RWPE2 (cell line): ENCODE measurements around the gene TMEM150B.

ENCODE experiments used
- ATAC-seq: fragments of 200-7000 bp; cut with Tn5 transposase; 3 replicates; pipeline ENCODE4 v1.9.1; 2021; ENCODE audit warnings: low read depth
- DNase-seq: peaks from one replicate; pipeline ENCODE4 v3.0.0-alpha.2; 2020; ENCODE audit warnings: low spot score
- H3K27ac ChIP-seq: fragments of 450-650 bp; 2 replicates; pipeline ENCODE4 v1.5.1; 2017; ENCODE audit warnings: mild to moderate bottlenecking; ENCODE audit not compliant: poor library complexity, severe bottlenecking
- H3K27me3 ChIP-seq: fragments of 250-450 bp; sonication (Bioruptor Pico); 2 replicates; pipeline ENCODE4 v1.5.1; 2021; ENCODE audit warnings: mild to moderate bottlenecking, moderate library complexity; ENCODE audit not compliant: insufficient read depth, poor library complexity, severe bottlenecking
- H3K36me3 ChIP-seq: fragments of 250-450 bp; sonication (Bioruptor Pico); 2 replicates; pipeline ENCODE4 v1.5.1; 2020; ENCODE audit warnings: low read depth, mild to moderate bottlenecking, moderate library complexity
- H3K4me1 ChIP-seq: fragments of 250-450 bp; sonication (Bioruptor Pico); 2 replicates; pipeline ENCODE4 v1.5.1; 2021; ENCODE audit warnings: mild to moderate bottlenecking, moderate library complexity; ENCODE audit not compliant: insufficient read depth, poor library complexity, severe bottlenecking
- H3K4me3 ChIP-seq: fragments of 250-450 bp; sonication (Bioruptor Pico); 2 replicates; pipeline ENCODE4 v1.5.1; 2021; ENCODE audit warnings: mild to moderate bottlenecking, moderate library complexity; ENCODE audit not compliant: severe bottlenecking
- H3K9me3 ChIP-seq: fragments of 250-450 bp; sonication (Bioruptor Pico); 2 replicates; pipeline ENCODE4 v1.5.1; 2021; ENCODE audit warnings: mild to moderate bottlenecking, moderate library complexity; ENCODE audit not compliant: severe bottlenecking
- CTCF ChIP-seq: fragments of 450-650 bp; IDR thresholded peaks from one replicate; pipeline ENCODE4 v1.5.1; 2017; ENCODE audit warnings: mild to moderate bottlenecking, moderate library complexity; ENCODE audit not compliant: poor library complexity, severe bottlenecking

TMEM150B gene

GRCh38 chr19:55311397-55311796 is 13.7 kb downstream of the TMEM150B start:
- Histone ChIP-seq H3K4me1 (no peaks in the 10 kb centered on the region), H3K27ac (no peak overlapping the region), H3K36me3 (no peaks in the 10 kb centered on the region), H3K9me3 (no peaks in the 10 kb centered on the region), H3K4me3 (no peak overlapping the region), H3K27me3 (no peaks in the 10 kb centered on the region)
- no peak for ATAC-seq
- TF ChIP-seq CTCF, result no peak
- no peak for DNase-seq

- TF ChIP-seq CTCF, result no peak
- Histone ChIP-seq H3K4me1 (no peaks in the 10 kb centered on the region), H3K36me3 (peaks cover 6% of the 10 kb centered on the region), H3K9me3 (no peaks in the 10 kb centered on the region), H3K27me3 (no peaks in the 10 kb centered on the region), H3K27ac (no peak overlapping the region), H3K4me3 (no peak overlapping the region)
- DNase-seq, result no peak
- ATAC-seq, result no peak
These were observed 14.6 kb downstream of the TMEM150B start for GRCh38 chr19:55310498-55310897.

GRCh38 chr19:55309448-55309847 is 15.7 kb downstream of the TMEM150B start:
- no peak overlapping the region for H3K4me3 ChIP-seq
- TF ChIP-seq CTCF, result no peak
- H3K4me1 ChIP-seq, result no peaks in the 10 kb centered on the region
- peaks cover 11% of the 10 kb centered on the region for H3K36me3 ChIP-seq
- DNase-seq (no peak), ATAC-seq (no peak)
- no peak overlapping the region for H3K27ac ChIP-seq
- H3K9me3 ChIP-seq, result no peaks in the 10 kb centered on the region
- H3K27me3 ChIP-seq, result no peaks in the 10 kb centered on the region

- Histone ChIP-seq H3K4me1 (no peaks in the 10 kb centered on the region), H3K27me3 (no peaks in the 10 kb centered on the region), H3K27ac (no peak overlapping the region), H3K36me3 (peaks cover 11% of the 10 kb centered on the region), H3K4me3 (no peak overlapping the region), H3K9me3 (no peaks in the 10 kb centered on the region)
- no peak for ATAC-seq
- DNase-seq, result no peak
- no peak for TF ChIP-seq CTCF
These were observed 16.9 kb downstream of the TMEM150B start for GRCh38 chr19:55308281-55308680.

DNA sequence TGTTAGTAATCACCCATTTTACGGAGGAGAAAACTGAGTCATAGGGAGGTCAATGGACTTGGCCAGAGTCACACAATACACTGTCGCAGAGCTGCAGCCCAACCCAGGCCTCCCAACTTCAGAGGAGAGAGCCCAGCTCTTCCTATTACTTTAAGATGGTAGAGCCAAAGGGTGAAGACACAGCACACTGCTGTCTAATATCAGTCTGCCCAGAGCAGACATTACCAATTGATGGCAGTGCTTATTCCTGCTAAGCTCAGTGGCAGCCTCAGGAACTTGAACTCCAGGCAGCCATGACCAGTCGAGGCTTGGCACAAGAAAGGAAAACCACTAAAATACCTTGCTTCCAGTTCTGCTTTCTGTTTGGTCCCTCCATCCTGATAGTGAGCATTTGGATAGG is 18.4 kb downstream of the TMEM150B start:
- Histone ChIP-seq H3K4me3 (no peak overlapping the region), H3K36me3 (peaks cover 11% of the 10 kb centered on the region), H3K9me3 (no peaks in the 10 kb centered on the region), H3K27ac (no peak overlapping the region), H3K27me3 (no peaks in the 10 kb centered on the region), H3K4me1 (no peaks in the 10 kb centered on the region)
- DNase-seq, result no peak
- no peak for TF ChIP-seq CTCF
- no peak for ATAC-seq
